Mucosa of descending colon (tissue), 3 donors: ENCODE results near the gene NR3C2. TPM values are rescaled to one million over a fixed set of nuclear protein-coding genes. Genes with fewer than 3 reads are reported as not detected.

Experiments used
- ATAC-seq: fragments of 200-7000 bp; cut with Tn5 transposase; one replicate; pipeline ENCODE4 v1.9.1; 2020; ENCODE audit warnings: mild to moderate bottlenecking, moderate library complexity
- DNase-seq, 3 donors: peaks; one replicate each; pipeline ENCODE4 v3.0.0-alpha.2; 2020
- H3K36me3 ChIP-seq: fragments of 200-600 bp; one replicate; pipeline ENCODE4 v1.8.0; 2021; ENCODE audit warnings: low read depth, mild to moderate bottlenecking
- H3K4me1 ChIP-seq: fragments of 200-600 bp; one replicate; pipeline ENCODE4 v1.8.0; 2021; ENCODE audit warnings: low read depth, mild to moderate bottlenecking
- H3K4me3 ChIP-seq: fragments of 200-600 bp; one replicate; pipeline ENCODE4 v1.8.0; 2021; ENCODE audit warnings: mild to moderate bottlenecking
- H3K9me3 ChIP-seq: fragments of 200-600 bp; one replicate; pipeline ENCODE4 v1.8.0; 2021; ENCODE audit warnings: mild to moderate bottlenecking
- intact Hi-C, 2 donors: fragments of 100-400 bp; cut with DNase I in 1 of 2; cut with micrococcal nuclease in 1 of 2; formaldehyde crosslinking; loops; one replicate each; pipeline versions ENCODE4 v1.11.0 to v1.11.1; 2022; cut with DNase I, micrococcal nuclease
- total RNA-seq, 3 donors: library from RNA; stranded (reverse); fragmentation: NEBNext Ultra II Directional in 2 of 3; extraction: Animal tissue kit (Norgen Biotek cat#: 25700) in 2 of 3; gene quantifications; one replicate each; pipeline versions ENCODE4 v1.2.1 to v1.2.4, GENCODE V29; 2021 to 2023
- TF ChIP-seq, protein P1 (sequence below): fragments of 200-600 bp; IDR thresholded peaks from one replicate; pipeline ENCODE4 v1.8.0; 2022; ENCODE audit warnings: antibody characterized with exemption, mild to moderate bottlenecking
- donor health status: DM: no; HTN: no; CAD: no; lungs with moderate emphysema.
- donor health status: DM: no; HTN: no; CAD: no.
- donor health status: DM: no; HTN: yes; CAD: no.

Gene NR3C2
- total RNA-seq, 3 donors from 2014 or later = 86.5 to 205 (median 108) TPM

DNA sequence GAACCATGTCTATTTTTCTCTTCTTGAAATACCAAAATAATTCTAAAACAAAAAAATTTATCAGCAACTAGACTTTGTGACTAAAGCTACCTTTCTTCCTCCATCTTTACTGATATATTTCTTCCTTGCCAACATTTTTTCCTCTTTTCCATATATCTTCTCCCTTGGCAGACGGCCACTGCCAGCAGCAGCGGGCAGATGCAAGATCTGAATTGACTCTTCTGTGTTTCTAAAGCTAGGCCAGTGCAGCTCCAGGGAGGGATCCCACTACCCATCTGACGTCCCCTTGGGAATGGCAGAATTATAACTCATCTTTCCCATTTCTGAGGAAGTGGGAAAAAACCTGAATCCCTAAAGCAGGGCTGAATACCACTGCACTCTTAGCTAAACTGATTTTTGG is 206.4 kb downstream of the NR3C2 start:
- DNase-seq (no peak), ATAC-seq (no peak)
- Histone ChIP-seq H3K9me3 (no peaks in the 10 kb centered on the region), H3K4me1 (peaks cover 25% of the 10 kb centered on the region), H3K4me3 (no peak overlapping the region), H3K36me3 (no peaks in the 10 kb centered on the region)
- TF ChIP-seq, protein P1, sequence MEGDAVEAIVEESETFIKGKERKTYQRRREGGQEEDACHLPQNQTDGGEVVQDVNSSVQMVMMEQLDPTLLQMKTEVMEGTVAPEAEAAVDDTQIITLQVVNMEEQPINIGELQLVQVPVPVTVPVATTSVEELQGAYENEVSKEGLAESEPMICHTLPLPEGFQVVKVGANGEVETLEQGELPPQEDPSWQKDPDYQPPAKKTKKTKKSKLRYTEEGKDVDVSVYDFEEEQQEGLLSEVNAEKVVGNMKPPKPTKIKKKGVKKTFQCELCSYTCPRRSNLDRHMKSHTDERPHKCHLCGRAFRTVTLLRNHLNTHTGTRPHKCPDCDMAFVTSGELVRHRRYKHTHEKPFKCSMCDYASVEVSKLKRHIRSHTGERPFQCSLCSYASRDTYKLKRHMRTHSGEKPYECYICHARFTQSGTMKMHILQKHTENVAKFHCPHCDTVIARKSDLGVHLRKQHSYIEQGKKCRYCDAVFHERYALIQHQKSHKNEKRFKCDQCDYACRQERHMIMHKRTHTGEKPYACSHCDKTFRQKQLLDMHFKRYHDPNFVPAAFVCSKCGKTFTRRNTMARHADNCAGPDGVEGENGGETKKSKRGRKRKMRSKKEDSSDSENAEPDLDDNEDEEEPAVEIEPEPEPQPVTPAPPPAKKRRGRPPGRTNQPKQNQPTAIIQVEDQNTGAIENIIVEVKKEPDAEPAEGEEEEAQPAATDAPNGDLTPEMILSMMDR = no peak
- intact Hi-C loops = no loop called here

DNA sequence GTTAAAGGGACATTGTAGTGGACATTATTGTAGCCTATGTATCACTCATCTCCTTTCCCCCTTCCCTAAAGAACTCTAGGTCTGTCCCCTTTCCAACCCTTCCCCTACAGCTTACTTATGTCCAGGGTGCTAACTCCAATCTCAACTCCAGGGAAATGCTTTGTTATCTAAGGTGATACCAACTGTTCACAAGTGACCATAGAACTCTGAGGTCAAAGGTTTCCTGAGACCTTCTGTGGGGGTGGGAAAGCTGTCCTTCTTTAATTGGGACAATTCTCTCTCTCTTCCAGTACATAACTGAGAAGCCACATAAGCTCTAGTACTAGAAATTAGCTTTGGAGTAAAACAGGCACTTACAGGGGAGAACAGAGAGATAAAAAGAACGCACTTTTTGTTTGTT is 212.4 kb downstream of the NR3C2 start:
- DNase-seq (no peak), ATAC-seq (no peak)
- TF ChIP-seq, protein P1 = no peak
- no peaks in the 10 kb centered on the region for H3K4me1 ChIP-seq
- no peaks in the 10 kb centered on the region for H3K9me3 ChIP-seq
- no peak overlapping the region for H3K4me3 ChIP-seq
- H3K36me3 ChIP-seq = no peaks in the 10 kb centered on the region
- intact Hi-C loops = no loop called here

DNA sequence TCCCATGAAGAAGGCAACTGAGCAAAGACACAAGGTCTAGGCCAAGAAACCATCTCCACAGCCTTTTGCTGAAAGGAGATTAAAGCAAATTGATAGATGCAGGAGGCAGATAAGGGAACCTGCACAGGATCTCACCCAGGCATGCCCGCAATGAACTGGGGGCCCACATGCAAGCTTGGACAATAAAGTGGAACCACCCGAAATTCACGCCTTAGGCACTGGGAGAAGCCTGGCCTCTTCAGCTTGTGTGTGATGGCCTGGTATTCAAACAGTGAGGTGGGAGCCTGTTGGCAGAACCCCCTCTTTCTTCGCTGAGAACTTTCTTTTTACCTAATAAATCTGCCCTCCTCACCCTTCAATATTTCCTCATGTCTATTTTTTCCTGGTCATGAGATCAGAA is 213.2 kb downstream of the NR3C2 start:
- Histone ChIP-seq H3K4me1 (no peaks in the 10 kb centered on the region), H3K4me3 (no peak overlapping the region), H3K36me3 (no peaks in the 10 kb centered on the region), H3K9me3 (no peaks in the 10 kb centered on the region)
- DNase-seq (no peak), ATAC-seq (no peak)
- TF ChIP-seq, protein P1 = no peak
- intact Hi-C loops = no loop called here

DNA sequence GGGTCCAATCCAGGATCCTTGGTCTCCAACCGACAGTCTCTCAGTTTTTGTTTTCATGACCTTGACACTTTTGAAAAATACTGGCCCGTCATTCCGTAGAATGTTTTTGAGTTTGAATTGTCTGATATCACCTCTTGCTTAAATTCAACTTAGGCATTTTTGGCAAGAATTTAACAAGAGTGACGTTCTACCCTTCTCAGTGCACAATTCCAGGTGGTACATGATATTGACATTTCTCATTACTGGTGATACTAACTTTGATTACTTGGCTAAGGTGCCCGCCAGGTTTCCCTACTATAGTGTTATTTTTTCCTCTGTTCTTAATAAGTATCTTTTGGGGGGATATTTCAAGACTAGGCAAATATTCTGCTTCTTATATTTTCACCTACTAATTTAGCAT is 215.1 kb downstream of the NR3C2 start:
- intact Hi-C loops = no loop called here
- Histone ChIP-seq H3K9me3 (no peaks in the 10 kb centered on the region), H3K36me3 (no peaks in the 10 kb centered on the region), H3K4me3 (no peak overlapping the region), H3K4me1 (no peaks in the 10 kb centered on the region)
- TF ChIP-seq, protein P1 = no peak
- DNase-seq (no peak), ATAC-seq (no peak)

DNA sequence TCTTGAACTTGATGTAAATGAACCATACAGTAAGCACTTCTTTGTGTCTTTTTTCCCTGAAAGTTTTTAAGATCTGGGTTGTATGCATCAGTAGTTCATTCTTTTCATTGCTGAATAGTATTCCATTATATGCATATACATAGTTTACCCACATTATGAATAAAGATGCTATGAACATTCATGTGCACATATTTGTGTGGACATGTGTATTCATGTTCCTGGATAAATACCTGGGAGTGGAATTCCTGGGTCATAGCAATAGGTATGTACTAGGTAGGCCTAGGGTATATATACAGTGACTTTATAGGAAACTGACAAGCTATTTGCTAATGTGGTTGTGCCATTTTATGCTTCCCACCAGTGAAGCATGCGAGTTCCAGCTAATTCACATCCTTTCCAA is 215.9 kb downstream of the NR3C2 start:
- TF ChIP-seq, protein P1 = no peak
- no peak for ATAC-seq
- intact Hi-C loops = no loop called here
- H3K4me1 ChIP-seq = no peaks in the 10 kb centered on the region
- H3K4me3 ChIP-seq = no peak overlapping the region
- no peaks in the 10 kb centered on the region for H3K36me3 ChIP-seq
- DNase-seq = no peak
- H3K9me3 ChIP-seq = no peaks in the 10 kb centered on the region

DNA sequence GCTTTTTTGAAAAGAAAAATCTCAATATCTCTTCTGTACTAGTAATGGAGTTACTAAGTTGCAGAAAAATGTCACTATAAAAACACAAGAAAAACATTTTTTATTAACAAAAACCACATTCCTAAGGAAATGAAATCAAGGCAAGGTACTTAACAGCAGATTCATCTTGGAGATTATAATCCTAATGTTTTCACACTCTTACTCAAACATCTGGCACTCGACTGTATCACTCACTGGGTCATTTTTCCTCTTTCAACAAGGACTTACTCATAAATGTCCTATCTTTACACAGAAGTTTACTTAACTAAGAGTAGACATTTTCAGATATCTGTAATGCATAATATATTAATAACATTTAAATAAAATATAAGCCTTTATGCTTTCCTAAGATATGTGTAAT is 216.6 kb downstream of the NR3C2 start:
- TF ChIP-seq, protein P1 = no peak
- intact Hi-C loops = no loop called here
- no peaks in the 10 kb centered on the region for H3K9me3 ChIP-seq
- no peaks in the 10 kb centered on the region for H3K4me1 ChIP-seq
- no peak overlapping the region for H3K4me3 ChIP-seq
- no peaks in the 10 kb centered on the region for H3K36me3 ChIP-seq
- DNase-seq (no peak), ATAC-seq (peak; percentile 27)
